HepG2 (cell line): ENCODE measurements around the gene UBE2Q2. TPM values are rescaled to one million over a fixed set of nuclear protein-coding genes. Genes with fewer than 3 reads are reported as not detected.

Experiments
- ARID4A ChIP-seq: sonication (generic); formaldehyde crosslinking; IDR thresholded peaks from 2 replicates; pipeline ENCODE4 v1.5.0; 2020; ENCODE audit warnings: mild to moderate bottlenecking, missing genetic modification reagents, borderline replicate concordance
- FOXA1 ChIP-seq, 2 experiments: fragments of 450-650 bp in 1 of 2; sonication (generic) in 1 of 2; formaldehyde crosslinking in 1 of 2; IDR thresholded peaks; 2 replicates each; pipeline versions ENCODE4 v1.4.0 to v1.6.1; 2016 to 2020; ENCODE audit warnings: missing genetic modification reagents in 1 of 2
- TFDP1 ChIP-seq: IDR thresholded peaks from 2 replicates; pipeline ENCODE4 v1.6.1; 2016; ENCODE audit warnings: missing compliant biosample characterization, missing genetic modification reagents, borderline replicate concordance
- THAP8 ChIP-seq: sonication (generic); formaldehyde crosslinking; IDR thresholded peaks from 2 replicates; pipeline ENCODE4 v1.5.1; 2020; ENCODE audit warnings: missing genetic modification reagents, mild to moderate bottlenecking, borderline replicate concordance
- polyA plus RNA-seq, 8 experiments: library from polyadenylated mRNA; depleted of rRNA in 3 of 8; stranded (reverse) in 7 of 8; unstranded in 1 of 8; fragments of >200 nt; fragmentation: Illumina TruSeq in 4 of 8; extraction: Trizol in 4 of 8; gene quantifications; 2 replicates each; pipeline versions ENCODE4 v1.2.1 to v1.2.3, GENCODE V29; 2011 to 2016; ENCODE audit warnings: low read depth in 4 of 8, missing spikeins in 1 of 8, mixed read lengths in 1 of 8; ENCODE audit not compliant: insufficient read depth in 1 of 8
- total RNA-seq, 5 experiments: library from RNA; depleted of rRNA; stranded (reverse); fragments of >200 nt; fragmentation: Illumina TruSeq; extraction: Trizol; gene quantifications; 2 replicates each; pipeline ENCODE4 v1.2.3, GENCODE V29; 2016; ENCODE audit warnings: low read depth in 1 of 5
- TF ChIP-seq, protein P1 (sequence below): sonication (generic); formaldehyde crosslinking; IDR thresholded peaks from 2 replicates; pipeline ENCODE4 v1.4.0; 2020; ENCODE audit warnings: missing genetic modification reagents
- TF ChIP-seq, protein P2 (sequence below), 2 experiments: sonication (generic) in 1 of 2; formaldehyde crosslinking in 1 of 2; IDR thresholded peaks; 2 replicates each; pipeline versions ENCODE4 v1.6.1 to v1.9.0; 2014 to 2022; ENCODE audit warnings: antibody characterized with exemption in 1 of 2, borderline replicate concordance in 1 of 2, inconsistent platforms in 1 of 2, low read depth in 1 of 2, missing genetic modification reagents in 1 of 2
- TF ChIP-seq, protein P3 (sequence below): sonication (generic); formaldehyde crosslinking; IDR thresholded peaks from 2 replicates; pipeline ENCODE4 v1.4.0; 2020; ENCODE audit warnings: low read depth, missing genetic modification reagents

The UBE2Q2 gene
- total and polyA plus RNA-seq, 2 of the 13 experiments (the other 11 are each of a cell fraction or from before 2014, with no cell fraction given), result 10.6 to 20.4 TPM

- TF ChIP-seq THAP8 (CRISPR knock-in tag), result no peak
- TF ChIP-seq, protein P1, sequence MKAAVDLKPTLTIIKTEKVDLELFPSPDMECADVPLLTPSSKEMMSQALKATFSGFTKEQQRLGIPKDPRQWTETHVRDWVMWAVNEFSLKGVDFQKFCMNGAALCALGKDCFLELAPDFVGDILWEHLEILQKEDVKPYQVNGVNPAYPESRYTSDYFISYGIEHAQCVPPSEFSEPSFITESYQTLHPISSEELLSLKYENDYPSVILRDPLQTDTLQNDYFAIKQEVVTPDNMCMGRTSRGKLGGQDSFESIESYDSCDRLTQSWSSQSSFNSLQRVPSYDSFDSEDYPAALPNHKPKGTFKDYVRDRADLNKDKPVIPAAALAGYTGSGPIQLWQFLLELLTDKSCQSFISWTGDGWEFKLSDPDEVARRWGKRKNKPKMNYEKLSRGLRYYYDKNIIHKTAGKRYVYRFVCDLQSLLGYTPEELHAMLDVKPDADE, result no peak
- TF ChIP-seq FOXA1 (IDR thresholded peaks at IDR 0.05), result no peak
- TF ChIP-seq FOXA1 (CRISPR knock-in tag; IDR thresholded peaks at IDR 0.05), result no peak
- peak; percentile 65 for TF ChIP-seq TFDP1 (CRISPR knock-in tag)
- TF ChIP-seq ARID4A (CRISPR knock-in tag), result no peak; the same call in 1 of the 2 replicates
- TF ChIP-seq, protein P2, sequence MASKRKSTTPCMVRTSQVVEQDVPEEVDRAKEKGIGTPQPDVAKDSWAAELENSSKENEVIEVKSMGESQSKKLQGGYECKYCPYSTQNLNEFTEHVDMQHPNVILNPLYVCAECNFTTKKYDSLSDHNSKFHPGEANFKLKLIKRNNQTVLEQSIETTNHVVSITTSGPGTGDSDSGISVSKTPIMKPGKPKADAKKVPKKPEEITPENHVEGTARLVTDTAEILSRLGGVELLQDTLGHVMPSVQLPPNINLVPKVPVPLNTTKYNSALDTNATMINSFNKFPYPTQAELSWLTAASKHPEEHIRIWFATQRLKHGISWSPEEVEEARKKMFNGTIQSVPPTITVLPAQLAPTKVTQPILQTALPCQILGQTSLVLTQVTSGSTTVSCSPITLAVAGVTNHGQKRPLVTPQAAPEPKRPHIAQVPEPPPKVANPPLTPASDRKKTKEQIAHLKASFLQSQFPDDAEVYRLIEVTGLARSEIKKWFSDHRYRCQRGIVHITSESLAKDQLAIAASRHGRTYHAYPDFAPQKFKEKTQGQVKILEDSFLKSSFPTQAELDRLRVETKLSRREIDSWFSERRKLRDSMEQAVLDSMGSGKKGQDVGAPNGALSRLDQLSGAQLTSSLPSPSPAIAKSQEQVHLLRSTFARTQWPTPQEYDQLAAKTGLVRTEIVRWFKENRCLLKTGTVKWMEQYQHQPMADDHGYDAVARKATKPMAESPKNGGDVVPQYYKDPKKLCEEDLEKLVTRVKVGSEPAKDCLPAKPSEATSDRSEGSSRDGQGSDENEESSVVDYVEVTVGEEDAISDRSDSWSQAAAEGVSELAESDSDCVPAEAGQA (IDR thresholded peaks at IDR 0.05; ENCODE audit: low read depth), result no peak; the same call in 1 of the 2 replicates
- TF ChIP-seq, protein P2 (CRISPR knock-in tag; IDR thresholded peaks at IDR 0.05; ENCODE audit: borderline replicate concordance), result no peak
- TF ChIP-seq, protein P3, sequence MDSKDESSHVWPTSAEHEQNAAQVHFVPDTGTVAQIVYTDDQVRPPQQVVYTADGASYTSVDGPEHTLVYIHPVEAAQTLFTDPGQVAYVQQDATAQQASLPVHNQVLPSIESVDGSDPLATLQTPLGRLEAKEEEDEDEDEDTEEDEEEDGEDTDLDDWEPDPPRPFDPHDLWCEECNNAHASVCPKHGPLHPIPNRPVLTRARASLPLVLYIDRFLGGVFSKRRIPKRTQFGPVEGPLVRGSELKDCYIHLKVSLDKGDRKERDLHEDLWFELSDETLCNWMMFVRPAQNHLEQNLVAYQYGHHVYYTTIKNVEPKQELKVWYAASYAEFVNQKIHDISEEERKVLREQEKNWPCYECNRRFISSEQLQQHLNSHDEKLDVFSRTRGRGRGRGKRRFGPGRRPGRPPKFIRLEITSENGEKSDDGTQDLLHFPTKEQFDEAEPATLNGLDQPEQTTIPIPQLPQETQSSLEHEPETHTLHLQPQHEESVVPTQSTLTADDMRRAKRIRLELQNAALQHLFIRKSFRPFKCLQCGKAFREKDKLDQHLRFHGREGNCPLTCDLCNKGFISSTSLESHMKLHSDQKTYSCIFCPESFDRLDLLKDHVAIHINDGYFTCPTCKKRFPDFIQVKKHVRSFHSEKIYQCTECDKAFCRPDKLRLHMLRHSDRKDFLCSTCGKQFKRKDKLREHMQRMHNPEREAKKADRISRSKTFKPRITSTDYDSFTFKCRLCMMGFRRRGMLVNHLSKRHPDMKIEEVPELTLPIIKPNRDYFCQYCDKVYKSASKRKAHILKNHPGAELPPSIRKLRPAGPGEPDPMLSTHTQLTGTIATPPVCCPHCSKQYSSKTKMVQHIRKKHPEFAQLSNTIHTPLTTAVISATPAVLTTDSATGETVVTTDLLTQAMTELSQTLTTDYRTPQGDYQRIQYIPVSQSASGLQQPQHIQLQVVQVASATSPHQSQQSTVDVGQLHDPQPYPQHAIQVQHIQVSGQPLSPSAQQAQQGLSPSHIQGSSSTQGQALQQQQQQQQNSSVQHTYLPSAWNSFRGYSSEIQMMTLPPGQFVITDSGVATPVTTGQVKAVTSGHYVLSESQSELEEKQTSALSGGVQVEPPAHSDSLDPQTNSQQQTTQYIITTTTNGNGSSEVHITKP (CRISPR knock-in tag), result no peak
Measured at GRCh38 chr15:75842722-75843677, at the start of gene UBE2Q2 (continued).
